HCT116 (cell line): Measurements from ENCODE around the gene KYAT1. TPM values are rescaled to one million over a fixed set of nuclear protein-coding genes. Genes with fewer than 3 reads are reported as not detected.
A peak's percentile ranks its signal among the peaks of the same experiment; 100 is the strongest.

Experiments
- ATAC-seq: fragments of 200-7000 bp; cut with Tn5 transposase; 2 replicates; pipeline ENCODE4 v1.9.1; 2020; ENCODE audit warnings: mild to moderate bottlenecking, moderate library complexity
- BruUV-seq: library from RNA; stranded (reverse); fragments of 400-500 nt; replicated peaks from 2 replicates; lab custom pipeline; 2021; lab: Mats Ljungman, UMichigan
- CTCF ChIA-PET: fragments of 300-600 bp; sonication (Branson Sonifier 250); formaldehyde crosslinking; loops from one replicate; lab custom pipeline; 2021; ENCODE audit warnings: antibody characterized with exemption; lab: Charles Lee
- POLR2A ChIA-PET: fragments of 300-600, 350-600 bp; sonication (Branson Sonifier 250); formaldehyde crosslinking; loops from one replicate; lab custom pipeline; 2021; ENCODE audit warnings: antibody characterized with exemption; lab: Charles Lee
- RAD21 ChIA-PET, 2 experiments: fragments of 300-600 bp; sonication (Branson Sonifier 250); formaldehyde crosslinking; loops; one replicate each; lab custom pipeline; 2023; ENCODE audit warnings: low total read pairs in 2 of 2; ENCODE audit not compliant: uncharacterized antibody in 2 of 2, unreplicated experiment in 2 of 2, low non-redundant PET in 1 of 2; lab: Charles Lee
- DNase-seq: peaks from one replicate; pipeline ENCODE4 v3.0.0-alpha.2; 2010; ENCODE audit warnings: low read depth, low spot score
- H2AFZ ChIP-seq: fragments of 200-600 bp; shearing (Covaris generic), sonication (generic); 2 replicates; pipeline ENCODE4 v1.6.1; 2017; ENCODE audit warnings: low read depth, mixed run types, mixed read lengths, antibody characterized with exemption, low read length; ENCODE audit not compliant: poor library complexity, severe bottlenecking
- H3K27ac ChIP-seq: 2 replicates; pipeline ENCODE4 v1.5.1; 2012; ENCODE audit warnings: low read depth, low read length
- H3K27me3 ChIP-seq: fragments of 200-600 bp; sonication (generic); 2 replicates; pipeline ENCODE4 v1.6.1; 2016; ENCODE audit warnings: mixed run types, low read length, mixed read lengths; ENCODE audit not compliant: insufficient read depth
- H3K36me3 ChIP-seq, 2 experiments: fragments of 200-500 bp in 1 of 2; fragments of 200-600 bp in 1 of 2; sonication (Bioruptor generic) in 1 of 2; sonication (generic) in 1 of 2; 2 replicates each; pipeline versions ENCODE4 v1.5.1 to v1.6.1; 2014 to 2016; ENCODE audit warnings: low read length in 2 of 2, inconsistent platforms in 1 of 2, mixed read lengths in 1 of 2, mixed run types in 1 of 2; ENCODE audit not compliant: insufficient read depth in 2 of 2, control insufficient read depth in 1 of 2
- H3K4me1 ChIP-seq, 2 experiments: fragments of 200-600 bp in 1 of 2; sonication (generic) in 1 of 2; 2 replicates each; pipeline versions ENCODE4 v1.5.1 to v1.6.1; 2012 to 2017; ENCODE audit warnings: low read length in 2 of 2, inconsistent platforms in 1 of 2, mild to moderate bottlenecking in 1 of 2, mixed read lengths in 1 of 2, mixed run types in 1 of 2, moderate library complexity in 1 of 2; ENCODE audit not compliant: insufficient read depth in 2 of 2, control insufficient read depth in 1 of 2
- H3K4me2 ChIP-seq: fragments of 200-600 bp; sonication (generic); 2 replicates; pipeline ENCODE4 v1.6.1; 2017; ENCODE audit warnings: mixed run types, low read length, mixed read lengths
- H3K4me3 ChIP-seq, 2 experiments: fragments of 200-600 bp in 1 of 2; sonication (generic) in 1 of 2; replicated peaks in 1 of 2; 2 replicates each; pipeline ENCODE4 v1.5.1; 2011 to 2016; ENCODE audit warnings: low read length in 2 of 2, control low read depth in 1 of 2, low read depth in 1 of 2, mild to moderate bottlenecking in 1 of 2, mixed read lengths in 1 of 2, mixed run types in 1 of 2
- H3K79me2 ChIP-seq: fragments of 200-600 bp; sonication (generic); 2 replicates; pipeline ENCODE4 v1.6.1; 2017; ENCODE audit warnings: mild to moderate bottlenecking, mixed run types, low read length, moderate library complexity, mixed read lengths; ENCODE audit not compliant: insufficient read depth
- H3K9ac ChIP-seq: fragments of 200-600 bp; sonication (generic); 2 replicates; pipeline ENCODE4 v1.6.1; 2016; ENCODE audit warnings: low read length, mixed read lengths
- H3K9me2 ChIP-seq: fragments of 200-600 bp; sonication (generic), shearing (Covaris generic); 2 replicates; pipeline ENCODE4 v1.6.1; 2017; ENCODE audit warnings: mixed run types, mild to moderate bottlenecking, moderate library complexity; ENCODE audit not compliant: insufficient read depth
- H3K9me3 ChIP-seq, 2 experiments: fragments of 200-500 bp in 1 of 2; fragments of 200-600 bp in 1 of 2; sonication (Bioruptor generic) in 1 of 2; sonication (generic) in 1 of 2; 2 replicates each; pipeline ENCODE4 v1.6.1; 2014 to 2017; ENCODE audit warnings: low read length in 2 of 2, mixed read lengths in 2 of 2, inconsistent platforms in 1 of 2, low read depth in 1 of 2, mild to moderate bottlenecking in 1 of 2, mixed run types in 1 of 2, moderate library complexity in 1 of 2; ENCODE audit not compliant: control insufficient read depth in 1 of 2, insufficient read depth in 1 of 2
- H4K20me1 ChIP-seq: fragments of 200-600 bp; sonication (generic), shearing (Covaris generic); 2 replicates; pipeline ENCODE4 v1.6.1; 2017; ENCODE audit warnings: mixed run types, mild to moderate bottlenecking, moderate library complexity; ENCODE audit not compliant: insufficient read depth
- CBX3 ChIP-seq: IDR thresholded peaks from 2 replicates; pipeline ENCODE4 v1.6.1; 2012; ENCODE audit warnings: low read depth
- EGR1 ChIP-seq: IDR thresholded peaks from 2 replicates; pipeline ENCODE4 v1.6.1; 2012; ENCODE audit warnings: low read depth
- EZH2phosphoT487 ChIP-seq: fragments of 200-600 bp; IDR thresholded peaks from 2 replicates; pipeline ENCODE4 v1.6.1; 2018; ENCODE audit warnings: antibody characterized with exemption, borderline replicate concordance
- FOSL1 ChIP-seq: IDR thresholded peaks from 2 replicates; pipeline ENCODE4 v1.6.1; 2012; ENCODE audit warnings: low read depth
- MAX ChIP-seq: IDR thresholded peaks from 2 replicates; pipeline ENCODE4 v1.6.1; 2012
- POLR2A ChIP-seq: IDR thresholded peaks from 2 replicates; pipeline ENCODE4 v1.7.0; 2011; ENCODE audit warnings: borderline replicate concordance; ENCODE audit not compliant: insufficient read depth, insufficient read length; ENCODE audit errors: extremely low read depth
- RAD21 ChIP-seq: IDR thresholded peaks from 2 replicates; pipeline ENCODE4 v1.6.1; 2012; ENCODE audit warnings: low read depth, mild to moderate bottlenecking
- ZNF274 ChIP-seq: fragments of 200-500 bp; sonication (Bioruptor generic); IDR thresholded peaks from 2 replicates; pipeline ENCODE4 v1.6.1; 2014; ENCODE audit warnings: mild to moderate bottlenecking, low read depth, low read length, inconsistent platforms
- intact Hi-C: fragments of 100-400 bp; cut with micrococcal nuclease; formaldehyde crosslinking; loops from 2 replicates; pipeline ENCODE4 v1.10.0; 2022
- total RNA-seq: library from RNA; stranded (reverse); gene quantifications from one replicate; pipeline ENCODE4 v1.2.1, GENCODE V29; 2021; ENCODE audit not compliant: unreplicated experiment
- TF ChIP-seq, protein P1 (sequence below): IDR thresholded peaks from 2 replicates; pipeline ENCODE4 v1.6.1; 2011; ENCODE audit warnings: mild to moderate bottlenecking, low read length, moderate library complexity; ENCODE audit not compliant: insufficient replicate concordance; ENCODE audit errors: extremely low read depth

KYAT1 gene
- total RNA-seq, 1 experiment from 2014 or later = 10.1 TPM

GRCh38 chr9:128912270-128912853, 30.6 kb upstream of the KYAT1 start:
- H4K20me1 ChIP-seq = no peaks in the 10 kb centered on the region
- DNase-seq (peak; percentile 43), ATAC-seq (peak; percentile 84)
- ChIA-PET CTCF (no interaction called here), RAD21 (no interaction called here), POLR2A (no interaction called here)
- H3K36me3 ChIP-seq = peaks cover 6 to 13% of the 10 kb centered on the region in 2 experiments; a peak in 3 of 4 replicates
- no peak overlapping the region for H2AFZ ChIP-seq
- no peaks in the 10 kb centered on the region for H3K27me3 ChIP-seq
- no peak for TF ChIP-seq RAD21
- TF ChIP-seq ZNF274 = no peak
- peak; percentile 39; the same call in 1 of the 2 replicates for TF ChIP-seq FOSL1
- TF ChIP-seq EGR1 = peak; percentile 49; the same call in 1 of the 2 replicates
- TF ChIP-seq, protein P1, sequence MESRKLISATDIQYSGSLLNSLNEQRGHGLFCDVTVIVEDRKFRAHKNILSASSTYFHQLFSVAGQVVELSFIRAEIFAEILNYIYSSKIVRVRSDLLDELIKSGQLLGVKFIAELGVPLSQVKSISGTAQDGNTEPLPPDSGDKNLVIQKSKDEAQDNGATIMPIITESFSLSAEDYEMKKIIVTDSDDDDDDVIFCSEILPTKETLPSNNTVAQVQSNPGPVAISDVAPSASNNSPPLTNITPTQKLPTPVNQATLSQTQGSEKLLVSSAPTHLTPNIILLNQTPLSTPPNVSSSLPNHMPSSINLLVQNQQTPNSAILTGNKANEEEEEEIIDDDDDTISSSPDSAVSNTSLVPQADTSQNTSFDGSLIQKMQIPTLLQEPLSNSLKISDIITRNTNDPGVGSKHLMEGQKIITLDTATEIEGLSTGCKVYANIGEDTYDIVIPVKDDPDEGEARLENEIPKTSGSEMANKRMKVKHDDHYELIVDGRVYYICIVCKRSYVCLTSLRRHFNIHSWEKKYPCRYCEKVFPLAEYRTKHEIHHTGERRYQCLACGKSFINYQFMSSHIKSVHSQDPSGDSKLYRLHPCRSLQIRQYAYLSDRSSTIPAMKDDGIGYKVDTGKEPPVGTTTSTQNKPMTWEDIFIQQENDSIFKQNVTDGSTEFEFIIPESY = no peak
- TF ChIP-seq CBX3 = no peak
- no peaks in the 10 kb centered on the region for H3K9me2 ChIP-seq
- peak overlapping the region; percentile 65 for H3K4me2 ChIP-seq
- peaks cover 14 to 32% of the 10 kb centered on the region in 2 experiments for H3K4me1 ChIP-seq
- peaks cover 13% of the 10 kb centered on the region; the same call in 1 of the 2 replicates for H3K79me2 ChIP-seq
- no peaks in the 10 kb centered on the region for H3K9me3 ChIP-seq
- BruUV-seq = no TSS peak
- intact Hi-C loops = no loop called here
- H3K4me3 ChIP-seq = peak overlapping the region in 1 of 2 experiments; percentile 15; a peak in 2 of 4 replicates
- peak overlapping the region; percentile 24; the same call in 1 of the 2 replicates for H3K27ac ChIP-seq
- peak overlapping the region; percentile 23 for H3K9ac ChIP-seq

GRCh38 chr9:128911529-128912035, 29.8 kb upstream of the KYAT1 start:
- peak overlapping the region; percentile 23 for H3K9ac ChIP-seq
- H2AFZ ChIP-seq = no peak overlapping the region
- TF ChIP-seq MAX (no peak), RAD21 (no peak), EZH2phosphoT487 (no peak), POLR2A (no peak), ZNF274 (no peak)
- TF ChIP-seq, all 23 proteins: peak for 0
- DNase-seq = no peak
- ChIA-PET POLR2A (no interaction called here), CTCF (no interaction called here), RAD21 (no interaction called here)
- Histone ChIP-seq H3K27me3 (no peaks in the 10 kb centered on the region), H3K9me3 (no peaks in the 10 kb centered on the region), H3K9me2 (no peaks in the 10 kb centered on the region), H3K4me3 (no peak overlapping the region), H3K4me2 (peak overlapping the region; percentile 65), H3K36me3 (peaks cover 6 to 14% of the 10 kb centered on the region in 2 experiments; a peak in 3 of 4 replicates), H3K27ac (no peak overlapping the region), H3K79me2 (peaks cover 16% of the 10 kb centered on the region; the same call in 1 of the 2 replicates), H3K4me1 (peaks cover 14 to 32% of the 10 kb centered on the region in 2 experiments), H4K20me1 (no peaks in the 10 kb centered on the region)
- no peak for ATAC-seq
- BruUV-seq = no TSS peak
- intact Hi-C loops = no loop called here
